NCI-H2227 (cell line): ENCODE results near the gene CPA1.
A peak's percentile ranks its signal among the peaks of the same experiment; 100 is the strongest.

ENCODE experiments used
- DNase-seq: peaks from one replicate; lab custom pipeline; 2025; ENCODE audit not compliant: unreplicated experiment; lab: John Stamatoyannopoulos, UW

The CPA1 gene

GRCh38 chr7:130379921-130380860 lies at the start of gene CPA1:
CPA1 (plus strand) TSS chr7:130380494; CDS start chr7:130380521, 27 bp downstream.
- DNase-seq = no peak

GRCh38 chr7:130332259-130333053 lies 47.8 kb upstream of the CPA1 start:
- no peak for DNase-seq

GRCh38 chr7:130333832-130334231 lies 46.5 kb upstream of the CPA1 start:
- DNase-seq = no peak

GRCh38 chr7:130334274-130334673 lies 46.0 kb upstream of the CPA1 start:
- DNase-seq = no peak

- no peak for DNase-seq
Observed at GRCh38 chr7:130337410-130337971, 42.8 kb upstream of the CPA1 start.

DNA sequence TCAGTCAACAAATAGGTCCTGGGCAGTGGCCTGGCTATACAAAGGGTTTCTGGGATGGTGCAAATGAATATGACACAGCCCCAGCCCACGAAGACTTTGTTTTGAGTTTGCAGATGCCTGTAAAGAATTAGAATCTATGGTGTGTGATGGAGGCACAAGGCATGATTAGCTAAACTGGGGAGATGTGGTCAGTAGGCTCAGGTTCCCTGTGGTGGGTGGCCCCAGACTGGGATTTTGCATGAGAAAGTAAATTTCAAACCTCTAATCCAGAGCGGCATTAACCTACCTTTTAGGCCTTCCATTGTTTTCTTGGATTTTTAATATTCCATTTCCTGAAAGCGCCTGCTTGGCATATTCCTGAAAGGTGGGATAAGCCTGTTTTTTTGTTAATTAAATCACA lies 42.1 kb upstream of the CPA1 start:
- DNase-seq = no peak

DNA sequence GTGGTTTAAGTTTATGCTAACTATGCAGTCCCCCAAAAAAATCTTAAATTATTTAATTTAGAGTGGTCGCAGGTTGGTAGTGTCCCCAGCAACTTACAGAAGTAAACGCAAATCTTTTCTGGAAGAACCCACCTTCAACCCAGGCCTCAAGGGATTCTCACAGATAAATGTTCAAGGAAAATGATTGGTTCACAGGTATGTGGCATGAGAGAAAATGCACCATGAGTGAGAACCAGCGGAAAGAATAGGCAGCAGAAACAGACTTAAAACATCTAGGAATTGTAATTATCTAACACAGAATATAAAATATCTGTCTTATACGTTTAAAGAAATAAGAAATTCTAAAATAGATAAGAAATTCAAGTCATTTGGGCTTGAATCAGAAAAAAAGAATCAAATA lies 38.4 kb upstream of the CPA1 start:
- no peak for DNase-seq

- DNase-seq = no peak
Observed at GRCh38 chr7:130342701-130343380, 37.5 kb upstream of the CPA1 start.

GRCh38 chr7:130344271-130344866 lies 35.9 kb upstream of the CPA1 start, which contains the start of gene CPA5:
CPA5 (plus strand) TSS chr7:130344816; CDS start chr7:130346486, 1,670 bp downstream.
- peak; percentile 18 for DNase-seq

- DNase-seq = peak; percentile 86
Observed at GRCh38 chr7:130345136-130345535, 35.2 kb upstream of the CPA1 start.

GRCh38 chr7:130345725-130346124 lies 34.6 kb upstream of the CPA1 start:
- DNase-seq = no peak

DNA sequence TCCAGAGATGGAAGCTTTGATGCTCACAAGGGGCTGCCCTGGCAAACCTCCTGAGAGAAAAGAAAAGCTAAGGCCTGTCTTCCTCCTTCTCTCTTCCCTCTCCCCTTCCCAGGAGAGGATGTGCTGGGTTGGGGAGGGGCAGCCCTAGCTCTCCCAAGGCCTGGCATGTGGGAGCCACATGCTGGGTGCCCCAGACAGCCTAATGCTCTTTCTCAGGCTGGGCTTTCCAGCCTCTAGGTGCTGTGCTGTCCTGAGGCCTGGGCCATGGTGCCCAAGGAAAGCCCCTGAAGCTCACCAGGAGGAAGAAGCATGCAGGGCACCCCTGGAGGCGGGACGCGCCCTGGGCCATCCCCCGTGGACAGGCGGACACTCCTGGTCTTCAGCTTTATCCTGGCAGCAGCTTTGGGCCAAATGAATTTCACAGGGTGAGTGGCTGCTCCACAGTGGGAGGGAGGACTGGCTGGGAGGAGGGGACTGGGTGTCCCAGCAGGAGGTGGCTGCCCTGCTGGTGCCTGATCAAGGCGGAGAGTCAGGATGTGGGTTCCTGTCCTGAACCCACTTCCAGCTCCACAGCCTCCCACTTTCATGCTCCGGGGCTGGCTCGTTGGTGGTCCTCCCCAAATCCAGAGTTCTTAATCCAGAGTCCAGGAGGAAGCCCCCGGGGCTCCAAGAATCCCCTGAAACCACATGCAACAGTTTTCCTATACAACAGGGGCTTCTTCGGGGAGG lies 34.0 kb upstream of the CPA1 start:
- DNase-seq = no peak

DNA sequence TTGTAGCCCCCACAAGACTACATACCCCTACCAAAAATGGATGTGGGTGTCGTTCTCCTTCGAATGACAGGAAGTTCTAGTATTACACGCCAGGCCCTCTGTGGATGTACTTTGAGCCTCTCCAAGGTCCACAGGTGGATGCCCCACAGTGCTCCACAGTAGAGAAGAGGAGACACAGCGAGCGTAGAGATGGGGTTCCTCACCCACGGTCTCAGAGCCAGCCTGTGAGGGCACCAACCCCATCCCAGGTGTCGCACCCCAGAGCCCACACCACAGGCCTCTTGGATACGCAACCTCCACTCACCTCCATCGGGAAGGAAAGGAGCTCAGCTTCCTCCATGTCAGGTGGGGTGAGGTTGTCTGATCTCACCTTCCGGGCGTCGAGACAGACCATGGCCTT lies 33.4 kb upstream of the CPA1 start:
- no peak for DNase-seq

GRCh38 chr7:130349911-130350782 lies 30.1 kb upstream of the CPA1 start:
- peak; percentile 71 for DNase-seq

DNA sequence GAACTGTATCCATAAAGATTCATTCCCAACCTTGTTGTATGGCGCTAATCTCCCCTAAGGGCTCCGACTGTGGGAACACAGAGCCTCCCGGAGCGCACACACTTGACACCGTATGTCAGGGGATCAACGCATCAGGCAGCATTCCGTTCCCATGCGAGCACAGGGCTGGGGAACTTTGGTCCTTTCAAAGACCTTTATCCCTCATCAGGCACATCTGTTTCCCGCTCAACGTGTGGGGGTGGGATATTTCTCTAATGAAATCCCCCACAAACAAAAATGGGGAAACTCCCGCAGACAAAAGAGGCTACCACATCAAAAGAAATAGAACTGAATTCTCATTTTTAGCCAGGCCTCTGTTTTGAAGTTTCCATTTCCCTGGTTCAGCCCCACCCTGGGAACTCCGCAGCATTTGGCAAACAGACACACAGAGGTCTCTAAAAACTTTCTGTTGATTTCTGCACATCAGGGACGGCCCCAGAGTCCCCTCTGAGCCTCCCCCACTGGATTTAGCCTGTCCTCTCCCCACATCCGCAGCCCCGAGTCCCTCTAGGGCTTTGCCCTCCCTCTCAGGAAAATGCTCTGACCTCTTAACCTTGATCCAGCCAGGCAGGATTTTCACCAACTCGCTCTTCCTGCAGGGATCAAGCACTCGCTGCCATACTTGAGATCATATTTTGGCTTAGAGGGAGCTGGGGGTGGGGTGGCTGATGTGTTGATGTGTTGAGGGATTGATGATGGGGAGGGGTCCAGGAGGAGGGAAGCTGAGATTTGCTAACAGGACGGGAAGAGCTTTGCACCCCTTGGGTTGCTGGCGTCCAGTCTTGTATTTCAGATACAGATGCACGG lies 29.1 kb upstream of the CPA1 start:
- peak; percentile 80 for DNase-seq

- DNase-seq = no peak
Observed at GRCh38 chr7:130351791-130352090, 28.6 kb upstream of the CPA1 start.

- DNase-seq = peak; percentile 97
Observed at GRCh38 chr7:130352194-130353074, 27.9 kb upstream of the CPA1 start.
